Islet precursor cell (in vitro differentiated cells): Measurements from ENCODE around the gene COX6A1.
"Not testable (repeated sequence)": the region's sequence is repeated elsewhere in the genome, so short reads cannot be mapped to it uniquely, and the experiment has no call there.

Source experiments
- DNase-seq: peaks from one replicate; pipeline ENCODE4 v3.0.0-alpha.2; 2018

Gene COX6A1

GRCh38 chr12:120428597-120429229 lies 9.2 kb upstream of the COX6A1 start:
- no peak for DNase-seq

DNA sequence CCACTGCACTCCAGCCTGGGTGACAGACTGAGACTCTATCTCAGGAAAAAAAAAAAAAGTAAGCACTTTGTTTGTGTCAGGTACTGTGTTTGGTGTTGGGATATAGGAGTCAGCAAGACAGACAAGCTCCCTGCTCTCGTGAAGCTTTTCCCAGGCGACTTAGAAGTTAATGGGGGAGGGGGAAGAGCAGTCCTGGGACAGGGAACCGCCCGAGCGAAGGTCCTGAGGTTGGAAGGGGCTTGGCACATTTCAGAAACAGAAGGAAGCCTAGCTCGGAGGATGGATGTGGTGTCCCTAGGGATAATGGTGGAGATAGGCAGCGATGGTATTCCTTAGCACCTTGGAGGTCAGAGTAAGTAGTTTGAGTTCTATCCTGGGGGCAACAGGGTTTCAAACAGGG lies 8.5 kb upstream of the COX6A1 start:
- DNase-seq, result peak; percentile 69

DNA sequence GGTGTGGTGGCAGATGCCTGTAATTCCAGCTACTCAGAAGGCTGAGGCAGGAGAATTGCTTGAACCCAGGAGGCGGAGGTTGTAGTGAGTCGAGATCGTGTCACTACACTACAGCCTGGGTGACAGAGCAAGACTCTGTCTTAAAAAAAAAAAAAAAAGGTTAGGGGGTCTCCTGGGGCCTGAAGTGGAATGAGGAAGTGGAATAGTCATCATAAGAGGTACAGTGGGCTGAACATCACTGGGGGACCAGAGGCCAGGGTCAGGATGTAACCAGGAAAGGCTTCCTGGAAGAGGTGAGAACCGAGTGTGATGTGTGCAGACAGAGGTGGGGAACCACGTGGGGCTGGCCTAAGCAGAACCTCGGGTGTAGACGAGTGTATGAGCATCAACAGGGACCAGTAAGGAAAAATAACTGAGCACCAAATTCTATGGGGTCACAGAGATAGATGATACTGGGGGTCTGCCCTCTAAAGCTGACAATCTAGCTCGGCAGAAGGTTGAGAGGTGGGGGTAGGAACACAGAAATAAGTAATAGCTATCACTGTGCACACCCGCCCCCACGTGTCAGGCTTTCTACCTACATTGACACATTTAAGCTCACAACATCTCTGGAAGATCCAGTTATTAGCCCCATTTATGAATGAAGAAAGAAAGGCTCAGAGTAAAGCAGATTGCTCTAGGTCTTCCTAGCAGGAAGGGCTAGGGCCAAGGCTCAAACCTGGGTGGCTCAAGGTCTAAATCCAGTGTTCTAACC lies 5.0 kb upstream of the COX6A1 start:
- DNase-seq, result no peak

- DNase-seq, result no peak
Measured at GRCh38 chr12:120438495-120439198, 734 bp downstream of the COX6A1 start.

DNA sequence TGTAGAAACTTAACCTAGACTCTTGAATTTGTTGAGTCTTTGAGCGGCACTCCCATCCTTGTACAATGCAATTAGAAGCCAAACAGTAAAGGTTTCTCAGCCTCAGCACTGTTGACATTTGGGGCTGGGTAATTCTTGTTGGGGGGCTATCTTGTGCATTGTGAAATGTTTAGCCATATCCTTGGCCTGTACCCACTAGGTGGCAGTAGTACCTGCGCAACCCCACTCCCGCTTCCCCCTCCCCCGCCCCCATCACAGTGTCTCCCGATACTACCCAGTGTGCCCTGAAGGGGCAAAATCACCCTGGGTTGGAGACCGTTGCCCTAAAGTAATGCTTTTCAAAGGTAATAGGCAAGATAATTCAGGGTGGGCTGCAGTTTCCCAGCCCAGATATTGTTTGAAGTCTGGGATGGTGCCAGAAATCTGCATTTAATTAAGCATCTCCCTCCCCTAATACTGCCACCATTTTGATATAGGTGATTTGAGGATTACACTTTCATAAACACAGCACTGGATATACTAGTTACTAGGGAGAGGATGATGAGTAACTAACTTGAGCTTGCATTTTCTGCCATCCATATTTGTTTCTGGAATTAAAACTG lies 1.8 kb downstream of the COX6A1 start:
- DNase-seq, result peak; percentile 84

DNA sequence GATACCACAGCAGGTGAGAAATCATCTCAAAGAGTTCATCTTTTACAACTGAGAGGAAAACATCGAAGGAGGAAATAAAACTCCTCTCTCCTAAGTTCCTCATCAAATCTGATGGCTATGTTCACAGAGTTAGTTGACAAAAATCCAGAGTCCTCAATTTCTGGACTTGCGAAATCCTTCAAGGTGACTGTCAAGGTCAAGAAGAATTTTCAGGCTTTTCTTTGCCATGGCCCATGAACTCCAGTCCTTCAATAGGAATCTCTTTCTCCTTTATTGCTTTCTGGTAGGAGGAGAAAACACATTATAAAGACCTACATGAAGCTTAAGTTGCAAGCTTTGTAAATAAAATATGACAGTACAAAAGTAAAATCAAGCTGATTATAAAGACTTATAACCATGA lies 6.8 kb downstream of the COX6A1 start:
- DNase-seq, result no peak

- peak; percentile 96 for DNase-seq
Measured at GRCh38 chr12:120445911-120446843, 8.3 kb downstream of the COX6A1 start, which contains the start of the genes GATC and TRIAP1. Gene GATC (plus strand): TSS chr12:120446444. CDS start chr12:120446481, 37 bp downstream. Gene TRIAP1 (minus strand): TSS chr12:120446384. CDS start chr12:120446372, 12 bp downstream.

DNA sequence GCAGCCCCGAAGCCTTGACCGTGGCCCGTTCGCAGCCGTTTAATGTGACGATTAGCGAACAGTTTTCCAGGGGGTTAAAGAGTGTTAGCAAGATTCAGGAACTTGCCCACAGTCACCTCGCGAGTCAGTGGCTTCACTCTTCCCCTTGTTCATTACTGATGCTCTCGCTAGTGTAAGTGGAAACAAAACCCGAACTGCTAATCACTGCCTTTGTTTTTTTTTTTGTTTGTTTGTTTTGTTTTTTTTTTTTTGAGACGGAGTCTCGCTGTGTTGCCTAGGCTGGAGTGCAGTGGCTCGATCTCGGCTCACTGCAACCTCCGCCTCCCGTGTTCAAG lies 8.9 kb downstream of the COX6A1 start:
- DNase-seq, result not testable (repeated sequence)

- no peak for DNase-seq
Measured at GRCh38 chr12:120447992-120448391, 10.1 kb downstream of the COX6A1 start.

DNA sequence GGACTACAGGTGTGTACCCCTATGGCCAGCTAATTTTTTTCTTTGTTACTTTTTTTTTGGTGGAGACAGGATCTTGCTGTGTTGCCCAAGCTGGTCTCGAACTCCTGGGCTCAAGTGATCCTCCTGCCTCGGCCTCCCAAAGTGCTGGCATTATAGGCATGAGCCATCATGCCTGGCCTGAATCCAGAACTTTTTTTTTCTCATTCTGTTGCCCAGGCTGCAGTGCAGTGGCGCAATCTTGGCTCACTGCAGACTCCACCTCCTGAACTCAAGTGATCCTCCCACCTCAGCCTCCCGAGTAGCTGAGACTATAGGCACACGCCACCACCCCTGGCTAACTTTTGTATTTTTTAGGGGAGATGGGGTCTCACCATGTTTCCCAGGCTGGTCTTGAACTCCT lies 14.6 kb downstream of the COX6A1 start:
- DNase-seq, result not testable (repeated sequence)

GRCh38 chr12:120453060-120453750 lies 15.3 kb downstream of the COX6A1 start:
- DNase-seq, result no peak

DNA sequence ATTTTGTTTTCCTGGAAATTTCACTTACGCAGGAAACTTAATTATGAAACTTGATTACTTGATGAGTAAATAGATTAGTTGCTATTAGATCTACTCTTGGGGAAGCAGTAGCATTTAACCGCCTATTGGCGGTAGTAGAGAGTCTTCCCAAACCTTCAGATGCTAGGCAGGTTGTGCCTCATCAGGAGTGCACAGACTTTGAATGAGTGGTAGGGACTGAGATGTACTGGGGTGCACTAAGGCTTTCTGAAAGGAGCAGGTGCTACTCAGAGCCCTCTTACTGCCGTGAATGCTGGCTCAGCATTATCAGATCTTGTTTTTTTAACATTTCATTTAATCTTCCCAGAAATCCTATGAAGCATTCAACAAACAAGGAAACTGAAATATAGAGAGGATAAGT lies 16.1 kb downstream of the COX6A1 start:
- no peak for DNase-seq

GRCh38 chr12:120455302-120455701 lies 17.4 kb downstream of the COX6A1 start:
- no peak for DNase-seq

DNA sequence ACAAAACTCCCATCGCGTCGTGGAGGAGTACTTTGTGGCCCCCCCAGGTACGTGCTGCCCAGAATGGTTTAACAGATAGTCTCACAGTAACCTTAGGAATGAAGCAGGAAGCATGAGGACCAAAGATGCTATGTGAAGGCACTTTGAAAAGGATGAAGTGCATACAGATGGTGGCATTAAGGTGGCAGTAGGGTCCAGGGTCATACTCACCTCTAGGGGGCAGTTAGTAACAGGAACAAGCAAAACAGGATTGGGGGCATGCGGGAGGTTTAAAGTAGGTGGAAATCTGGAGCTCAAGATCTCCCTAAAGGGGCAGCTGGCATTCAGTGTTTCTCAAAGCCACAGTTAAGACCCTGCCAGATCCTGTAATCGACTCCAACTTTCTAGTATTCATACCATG lies 19.2 kb downstream of the COX6A1 start:
- DNase-seq, result peak; percentile 76

DNA sequence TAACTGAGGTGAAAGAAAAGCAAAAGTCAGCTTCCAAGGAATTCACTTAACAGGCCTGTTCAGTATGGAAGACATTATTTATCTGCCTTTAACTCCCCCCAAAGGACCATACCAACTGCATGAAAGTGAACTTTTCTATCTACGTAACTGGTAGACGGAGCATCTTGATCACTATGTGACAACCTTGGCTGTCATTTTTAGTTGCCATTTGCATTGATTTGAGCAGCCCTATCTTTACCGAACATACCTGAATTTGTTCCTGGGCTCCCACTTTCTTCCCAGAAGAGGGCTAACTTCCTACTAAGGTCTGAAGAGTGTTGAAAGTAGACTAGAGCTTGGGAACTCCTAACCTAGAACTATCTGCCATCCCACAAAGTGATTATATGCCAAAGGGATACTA lies 22.2 kb downstream of the COX6A1 start:
- DNase-seq, result no peak

DNA sequence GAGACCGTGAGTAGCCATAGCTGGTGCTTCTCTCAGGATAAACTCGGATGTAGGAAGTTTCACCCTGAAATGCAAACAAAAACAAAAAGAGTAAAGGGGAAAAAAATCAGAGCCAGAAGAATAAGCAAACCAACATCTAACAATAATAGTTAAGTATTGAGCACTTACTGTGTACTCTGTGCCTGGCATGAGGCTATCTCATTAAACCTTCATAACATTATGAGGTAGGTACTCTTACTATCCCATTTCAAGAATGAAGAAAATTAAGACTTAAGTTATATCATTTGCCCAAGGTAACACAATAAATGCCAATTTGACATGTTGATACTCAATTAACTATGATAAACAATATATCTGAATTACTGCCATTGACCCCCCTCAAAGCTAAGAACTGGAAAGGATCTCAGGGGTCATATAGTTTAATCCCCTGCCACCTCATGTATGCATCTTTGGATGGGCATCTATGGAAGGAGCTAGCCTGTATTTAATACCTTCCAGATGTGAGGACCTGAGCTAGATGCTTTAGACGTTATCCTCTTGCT lies 24.3 kb downstream of the COX6A1 start:
- DNase-seq, result no peak

- DNase-seq, result no peak
Measured at GRCh38 chr12:120463712-120464111, 25.8 kb downstream of the COX6A1 start.

- DNase-seq, result no peak
Measured at GRCh38 chr12:120465756-120466155, 27.8 kb downstream of the COX6A1 start.

DNA sequence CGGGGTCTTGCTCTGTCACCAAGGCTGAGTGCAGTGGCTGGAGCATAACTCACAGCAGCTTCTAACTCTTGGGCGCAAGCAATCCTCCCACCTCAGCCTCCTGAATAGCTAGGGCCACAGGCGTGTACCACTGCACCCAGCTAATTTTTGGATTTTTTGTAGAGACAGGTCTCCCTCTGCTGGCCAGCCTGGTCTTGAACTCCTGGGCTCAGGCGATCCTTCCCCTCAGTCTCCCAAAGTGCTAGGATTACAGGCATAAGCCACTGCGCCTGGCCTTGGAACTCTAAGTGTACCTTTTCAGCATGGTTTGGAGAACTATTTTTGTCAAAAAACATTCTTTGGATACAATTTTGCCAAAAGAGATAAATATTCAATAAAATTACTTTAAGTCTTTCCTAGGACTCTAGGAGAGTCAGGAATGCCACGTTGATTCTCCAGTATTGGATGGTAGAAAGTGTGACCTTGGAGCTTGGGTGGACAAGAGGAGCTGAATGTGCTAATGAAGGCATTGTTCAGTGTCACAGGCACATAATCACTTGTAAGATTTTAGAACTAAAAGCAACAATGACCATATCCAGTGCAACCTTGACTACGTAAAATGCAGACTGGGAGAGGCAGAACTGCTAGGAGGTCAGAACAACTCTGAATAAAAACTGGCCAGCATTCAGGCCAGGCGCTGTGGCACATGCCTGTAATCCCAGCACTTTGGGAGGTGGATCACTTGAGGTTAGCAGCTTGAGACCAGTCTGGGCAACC lies 28.8 kb downstream of the COX6A1 start:
- peak; percentile 80 for DNase-seq

GRCh38 chr12:120467439-120467838 lies 29.5 kb downstream of the COX6A1 start:
- no peak for DNase-seq
